Measurements from ENCODE around the gene KIAA1328.
"Not testable (repeated sequence)": the region's sequence is repeated elsewhere in the genome, so short reads cannot be mapped to it uniquely, and the experiment has no call there.

The KIAA1328 gene

GRCh38 chr18:36901277-36901701, 72.4 kb downstream of the KIAA1328 start:
- Histone ChIP-seq H3K27me3 (ENCODE audit: insufficient read depth, poor library complexity, severe bottlenecking) (no peaks in the 10 kb centered on the region), H3K4me3 (replicated peaks; ENCODE audit: insufficient read depth, low read length) (no peak overlapping the region), H3K27ac (replicated peaks) (no peak overlapping the region)
- no peak for TF ChIP-seq SPI1 (IDR thresholded peaks at IDR 0.05; ENCODE audit: borderline replicate concordance, low read depth)
- DNase-seq (ENCODE audit: low read depth in 1 of 2, low spot score in 1 of 2), result no peak

- no peak overlapping the region for H3K4me3 ChIP-seq (replicated peaks; ENCODE audit: insufficient read depth, low read length)
- no peak overlapping the region for H3K27ac ChIP-seq (replicated peaks)
- no peak for DNase-seq (ENCODE audit: low read depth in 1 of 2, low spot score in 1 of 2)
- TF ChIP-seq GABPA (IDR thresholded peaks at IDR 0.05; ENCODE audit: low read depth) (no peak), SPI1 (IDR thresholded peaks at IDR 0.05; ENCODE audit: borderline replicate concordance, low read depth) (no peak), POLR2AphosphoS5 (IDR thresholded peaks at IDR 0.05; ENCODE audit: low read depth) (no peak), REST (IDR thresholded peaks at IDR 0.05; ENCODE audit: insufficient replicate concordance, low read depth) (no peak), CTCF (IDR thresholded peaks at IDR 0.05; ENCODE audit: insufficient read depth, low read length) (no peak)
- H3K27me3 ChIP-seq (ENCODE audit: insufficient read depth, poor library complexity, severe bottlenecking), result no peaks in the 10 kb centered on the region
These were observed 74.4 kb downstream of the KIAA1328 start for GRCh38 chr18:36903215-36903928.

GRCh38 chr18:36905571-36905970, 76.6 kb downstream of the KIAA1328 start:
- no peak for DNase-seq (ENCODE audit: low read depth in 1 of 2, low spot score in 1 of 2)
- no peaks in the 10 kb centered on the region for H3K27me3 ChIP-seq (ENCODE audit: insufficient read depth, poor library complexity, severe bottlenecking)
- TF ChIP-seq GABPA (IDR thresholded peaks at IDR 0.05; ENCODE audit: low read depth) (no peak), CTCF (IDR thresholded peaks at IDR 0.05; ENCODE audit: insufficient read depth, low read length) (no peak), SPI1 (IDR thresholded peaks at IDR 0.05; ENCODE audit: borderline replicate concordance, low read depth) (no peak), POLR2AphosphoS5 (IDR thresholded peaks at IDR 0.05; ENCODE audit: low read depth) (no peak), REST (IDR thresholded peaks at IDR 0.05; ENCODE audit: insufficient replicate concordance, low read depth) (no peak)
- H3K4me3 ChIP-seq (replicated peaks; ENCODE audit: insufficient read depth, low read length), result no peak overlapping the region
- no peak overlapping the region for H3K27ac ChIP-seq (replicated peaks)

- DNase-seq (ENCODE audit: low read depth in 1 of 2, low spot score in 1 of 2); H3K27me3 ChIP-seq (ENCODE audit: insufficient read depth, poor library complexity, severe bottlenecking); H3K27ac ChIP-seq (replicated peaks); H3K4me3 ChIP-seq (replicated peaks; ENCODE audit: insufficient read depth, low read length): not testable (repeated sequence)
These were observed 80.4 kb downstream of the KIAA1328 start for GRCh38 chr18:36909282-36909681.

GRCh38 chr18:36912887-36913286, 84.0 kb downstream of the KIAA1328 start:
- no peak for TF ChIP-seq CTCF (IDR thresholded peaks at IDR 0.05; ENCODE audit: insufficient read depth, low read length)
- peak; percentile 26; the same call in 1 of the 2 replicates for TF ChIP-seq GABPA (IDR thresholded peaks at IDR 0.05; ENCODE audit: low read depth)
- no peak for TF ChIP-seq REST (IDR thresholded peaks at IDR 0.05; ENCODE audit: insufficient replicate concordance, low read depth)
- no peak for TF ChIP-seq SPI1 (IDR thresholded peaks at IDR 0.05; ENCODE audit: borderline replicate concordance, low read depth)
- TF ChIP-seq POLR2AphosphoS5 (IDR thresholded peaks at IDR 0.05; ENCODE audit: low read depth), result peak; percentile 54; the same call in 1 of the 2 replicates
- no peaks in the 10 kb centered on the region for H3K27me3 ChIP-seq (ENCODE audit: insufficient read depth, poor library complexity, severe bottlenecking)
- DNase-seq (ENCODE audit: low read depth in 1 of 2, low spot score in 1 of 2), result peak; percentile 14 to 76
- H3K4me3 ChIP-seq (replicated peaks; ENCODE audit: insufficient read depth, low read length), result no peak overlapping the region
- H3K27ac ChIP-seq (replicated peaks), result no peak overlapping the region
